K562 (cell line): Measurements from ENCODE around the gene EEF1A2.

Experiments
- CBX8 ChIP-seq: fragments of 200-600 bp; sonication (generic); IDR thresholded peaks from 2 replicates; pipeline ENCODE4 v1.6.1; 2012; ENCODE audit warnings: borderline replicate concordance, mixed run types, low read depth, mild to moderate bottlenecking, moderate library complexity, mixed read lengths, low read length, control low read depth, inconsistent platforms; ENCODE audit not compliant: poor library complexity, severe bottlenecking; ENCODE audit errors: extremely low read depth
- EZH2 ChIP-seq: IDR thresholded peaks from 2 replicates; pipeline ENCODE4 v1.6.1; 2012; ENCODE audit warnings: low read depth, mild to moderate bottlenecking, inconsistent platforms, low read length, borderline replicate concordance
- FOSL1 ChIP-seq: fragments of 200-800 bp; sonication (Bioruptor generic); conservative IDR thresholded peaks from 2 replicates; pipeline ENCODE4 v1.6.1; 2016; ENCODE audit warnings: missing genetic modification characterization, missing compliant biosample characterization
- GATA2 ChIP-seq: sonication (generic); formaldehyde crosslinking; IDR thresholded peaks from 2 replicates; pipeline ENCODE4 v1.4.0; 2020; ENCODE audit warnings: mild to moderate bottlenecking, missing genetic modification reagents
- KLF13 ChIP-seq: fragments of 450-650 bp; IDR thresholded peaks from 2 replicates; pipeline ENCODE4 v1.6.1; 2016; ENCODE audit warnings: missing genetic modification characterization, low read depth, mild to moderate bottlenecking, missing compliant biosample characterization, moderate library complexity, borderline replicate concordance
- MAZ ChIP-seq, 2 experiments: fragments of 450-650 bp in 1 of 2; sonication (generic) in 1 of 2; formaldehyde crosslinking; IDR thresholded peaks in 1 of 2; conservative IDR thresholded peaks in 1 of 2; 2 replicates each; pipeline versions ENCODE4 v1.4.0 to v1.5.0; 2020; ENCODE audit warnings: mild to moderate bottlenecking in 1 of 2, missing genetic modification reagents in 1 of 2
- POLR2AphosphoS2 ChIP-seq: IDR thresholded peaks from 2 replicates; pipeline ENCODE4 v1.6.1; 2012; ENCODE audit warnings: low read length, improper control_type of control experiment
- RBBP5 ChIP-seq: fragments of 200-600 bp; sonication (generic); IDR thresholded peaks from 2 replicates; pipeline ENCODE4 v1.6.1; 2012; ENCODE audit warnings: borderline replicate concordance, mild to moderate bottlenecking, low read length, control low read depth, inconsistent platforms; ENCODE audit not compliant: insufficient read depth, poor library complexity, severe bottlenecking
- TF ChIP-seq, protein P1 (sequence below): sonication (generic); formaldehyde crosslinking; IDR thresholded peaks from 2 replicates; pipeline ENCODE4 v1.8.1; 2022; ENCODE audit warnings: missing genetic modification reagents
- TF ChIP-seq, protein P2 (sequence below): sonication (generic); formaldehyde crosslinking; IDR thresholded peaks from 2 replicates; pipeline ENCODE4 v1.8.0; 2022; ENCODE audit warnings: missing genetic modification reagents, mild to moderate bottlenecking, borderline replicate concordance
- TF ChIP-seq, protein P3 (sequence below): sonication (generic); formaldehyde crosslinking; IDR thresholded peaks from 2 replicates; pipeline ENCODE4 v1.5.0; 2020; ENCODE audit warnings: missing genetic modification reagents
- TF ChIP-seq, protein P4 (sequence below), 2 experiments: fragments of 450-650 bp; formaldehyde crosslinking in 1 of 2; IDR thresholded peaks; 2 replicates each; pipeline versions ENCODE4 v1.4.0 to v1.6.1; 2014 to 2020; ENCODE audit warnings: mild to moderate bottlenecking in 2 of 2, borderline replicate concordance in 1 of 2, low read depth in 1 of 2
- TF ChIP-seq, protein P5 (sequence below): sonication (generic); formaldehyde crosslinking; IDR thresholded peaks from 2 replicates; pipeline ENCODE4 v1.8.0; 2022; ENCODE audit warnings: missing genetic modification reagents, mild to moderate bottlenecking, moderate library complexity, borderline replicate concordance
- TF ChIP-seq, protein P6 (sequence below), 3 experiments: IDR thresholded peaks in 2 of 3; conservative IDR thresholded peaks in 1 of 3; 2 replicates each; pipeline ENCODE4 v1.5.1; 2011 to 2012; ENCODE audit warnings: low read length in 3 of 3, mild to moderate bottlenecking in 3 of 3, control low read depth in 2 of 3, improper control_type of control experiment in 1 of 3, inconsistent platforms in 1 of 3, low read depth in 1 of 3, mixed read lengths in 1 of 3, moderate library complexity in 1 of 3; ENCODE audit not compliant: insufficient read depth in 2 of 3

DNA sequence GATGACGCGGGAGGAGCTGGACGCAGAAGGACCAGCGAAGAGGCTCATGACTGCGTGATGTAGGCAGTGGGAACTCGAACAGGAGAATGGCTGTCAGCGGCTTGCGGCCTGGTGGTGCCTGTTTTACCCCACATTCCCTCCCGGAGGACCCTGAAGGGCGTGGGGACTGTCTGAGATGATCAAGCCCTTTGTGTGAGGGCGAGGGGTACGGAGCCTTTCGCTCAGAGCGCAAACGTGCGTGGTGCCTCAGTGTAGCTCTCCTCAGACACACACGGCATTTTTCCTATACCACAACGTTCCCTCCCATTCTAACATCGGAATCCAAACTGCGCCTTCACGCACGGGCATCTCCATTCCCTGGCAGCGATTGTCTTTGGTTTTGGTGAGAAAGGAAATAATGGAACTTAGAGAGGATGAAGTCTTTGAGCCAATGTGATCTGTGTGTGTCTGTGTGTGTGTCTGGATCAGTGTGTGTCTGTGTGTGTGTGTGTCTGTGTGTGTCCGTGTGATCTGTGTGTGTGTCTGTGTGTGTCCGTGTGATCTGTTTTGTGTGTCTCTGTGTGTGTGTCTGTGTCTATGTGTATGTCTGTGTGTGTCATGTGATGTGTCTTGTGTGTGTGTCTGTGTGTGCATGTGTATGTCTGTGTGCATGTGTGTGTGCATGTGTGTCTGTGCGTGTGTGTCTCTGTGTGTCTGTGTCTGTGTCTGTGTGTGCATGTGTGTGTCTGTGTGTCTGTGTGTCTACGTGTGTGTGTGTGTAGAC, 33.0 kb upstream of the EEF1A2 start:
- TF ChIP-seq, protein P1, sequence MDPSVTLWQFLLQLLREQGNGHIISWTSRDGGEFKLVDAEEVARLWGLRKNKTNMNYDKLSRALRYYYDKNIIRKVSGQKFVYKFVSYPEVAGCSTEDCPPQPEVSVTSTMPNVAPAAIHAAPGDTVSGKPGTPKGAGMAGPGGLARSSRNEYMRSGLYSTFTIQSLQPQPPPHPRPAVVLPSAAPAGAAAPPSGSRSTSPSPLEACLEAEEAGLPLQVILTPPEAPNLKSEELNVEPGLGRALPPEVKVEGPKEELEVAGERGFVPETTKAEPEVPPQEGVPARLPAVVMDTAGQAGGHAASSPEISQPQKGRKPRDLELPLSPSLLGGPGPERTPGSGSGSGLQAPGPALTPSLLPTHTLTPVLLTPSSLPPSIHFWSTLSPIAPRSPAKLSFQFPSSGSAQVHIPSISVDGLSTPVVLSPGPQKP, result no peak
- TF ChIP-seq MAZ (CRISPR knock-in tag; conservative IDR thresholded peaks at IDR 0.05 in 1 of 2, IDR thresholded peaks at IDR 0.05 in 1 of 2), result no peak
- no peak for TF ChIP-seq POLR2AphosphoS2
- no peak for TF ChIP-seq GATA2 (CRISPR knock-in tag)
- no peak for TF ChIP-seq RBBP5
- TF ChIP-seq, protein P2, sequence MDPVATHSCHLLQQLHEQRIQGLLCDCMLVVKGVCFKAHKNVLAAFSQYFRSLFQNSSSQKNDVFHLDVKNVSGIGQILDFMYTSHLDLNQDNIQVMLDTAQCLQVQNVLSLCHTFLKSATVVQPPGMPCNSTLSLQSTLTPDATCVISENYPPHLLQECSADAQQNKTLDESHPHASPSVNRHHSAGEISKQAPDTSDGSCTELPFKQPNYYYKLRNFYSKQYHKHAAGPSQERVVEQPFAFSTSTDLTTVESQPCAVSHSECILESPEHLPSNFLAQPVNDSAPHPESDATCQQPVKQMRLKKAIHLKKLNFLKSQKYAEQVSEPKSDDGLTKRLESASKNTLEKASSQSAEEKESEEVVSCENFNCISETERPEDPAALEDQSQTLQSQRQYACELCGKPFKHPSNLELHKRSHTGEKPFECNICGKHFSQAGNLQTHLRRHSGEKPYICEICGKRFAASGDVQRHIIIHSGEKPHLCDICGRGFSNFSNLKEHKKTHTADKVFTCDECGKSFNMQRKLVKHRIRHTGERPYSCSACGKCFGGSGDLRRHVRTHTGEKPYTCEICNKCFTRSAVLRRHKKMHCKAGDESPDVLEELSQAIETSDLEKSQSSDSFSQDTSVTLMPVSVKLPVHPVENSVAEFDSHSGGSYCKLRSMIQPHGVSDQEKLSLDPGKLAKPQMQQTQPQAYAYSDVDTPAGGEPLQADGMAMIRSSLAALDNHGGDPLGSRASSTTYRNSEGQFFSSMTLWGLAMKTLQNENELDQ (CRISPR knock-in tag), result no peak
- no peak for TF ChIP-seq KLF13 (tag)
- TF ChIP-seq, protein P3, sequence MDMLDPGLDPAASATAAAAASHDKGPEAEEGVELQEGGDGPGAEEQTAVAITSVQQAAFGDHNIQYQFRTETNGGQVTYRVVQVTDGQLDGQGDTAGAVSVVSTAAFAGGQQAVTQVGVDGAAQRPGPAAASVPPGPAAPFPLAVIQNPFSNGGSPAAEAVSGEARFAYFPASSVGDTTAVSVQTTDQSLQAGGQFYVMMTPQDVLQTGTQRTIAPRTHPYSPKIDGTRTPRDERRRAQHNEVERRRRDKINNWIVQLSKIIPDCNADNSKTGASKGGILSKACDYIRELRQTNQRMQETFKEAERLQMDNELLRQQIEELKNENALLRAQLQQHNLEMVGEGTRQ (CRISPR knock-in tag), result no peak
- TF ChIP-seq, protein P4, sequence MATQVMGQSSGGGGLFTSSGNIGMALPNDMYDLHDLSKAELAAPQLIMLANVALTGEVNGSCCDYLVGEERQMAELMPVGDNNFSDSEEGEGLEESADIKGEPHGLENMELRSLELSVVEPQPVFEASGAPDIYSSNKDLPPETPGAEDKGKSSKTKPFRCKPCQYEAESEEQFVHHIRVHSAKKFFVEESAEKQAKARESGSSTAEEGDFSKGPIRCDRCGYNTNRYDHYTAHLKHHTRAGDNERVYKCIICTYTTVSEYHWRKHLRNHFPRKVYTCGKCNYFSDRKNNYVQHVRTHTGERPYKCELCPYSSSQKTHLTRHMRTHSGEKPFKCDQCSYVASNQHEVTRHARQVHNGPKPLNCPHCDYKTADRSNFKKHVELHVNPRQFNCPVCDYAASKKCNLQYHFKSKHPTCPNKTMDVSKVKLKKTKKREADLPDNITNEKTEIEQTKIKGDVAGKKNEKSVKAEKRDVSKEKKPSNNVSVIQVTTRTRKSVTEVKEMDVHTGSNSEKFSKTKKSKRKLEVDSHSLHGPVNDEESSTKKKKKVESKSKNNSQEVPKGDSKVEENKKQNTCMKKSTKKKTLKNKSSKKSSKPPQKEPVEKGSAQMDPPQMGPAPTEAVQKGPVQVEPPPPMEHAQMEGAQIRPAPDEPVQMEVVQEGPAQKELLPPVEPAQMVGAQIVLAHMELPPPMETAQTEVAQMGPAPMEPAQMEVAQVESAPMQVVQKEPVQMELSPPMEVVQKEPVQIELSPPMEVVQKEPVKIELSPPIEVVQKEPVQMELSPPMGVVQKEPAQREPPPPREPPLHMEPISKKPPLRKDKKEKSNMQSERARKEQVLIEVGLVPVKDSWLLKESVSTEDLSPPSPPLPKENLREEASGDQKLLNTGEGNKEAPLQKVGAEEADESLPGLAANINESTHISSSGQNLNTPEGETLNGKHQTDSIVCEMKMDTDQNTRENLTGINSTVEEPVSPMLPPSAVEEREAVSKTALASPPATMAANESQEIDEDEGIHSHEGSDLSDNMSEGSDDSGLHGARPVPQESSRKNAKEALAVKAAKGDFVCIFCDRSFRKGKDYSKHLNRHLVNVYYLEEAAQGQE (IDR thresholded peaks at IDR 0.05; ENCODE audit: borderline replicate concordance), result no peak
- TF ChIP-seq, protein P4 (CRISPR knock-in tag; IDR thresholded peaks at IDR 0.05; ENCODE audit: low read depth), result no peak
- no peak for TF ChIP-seq FOSL1 (tag)
- TF ChIP-seq, protein P5, sequence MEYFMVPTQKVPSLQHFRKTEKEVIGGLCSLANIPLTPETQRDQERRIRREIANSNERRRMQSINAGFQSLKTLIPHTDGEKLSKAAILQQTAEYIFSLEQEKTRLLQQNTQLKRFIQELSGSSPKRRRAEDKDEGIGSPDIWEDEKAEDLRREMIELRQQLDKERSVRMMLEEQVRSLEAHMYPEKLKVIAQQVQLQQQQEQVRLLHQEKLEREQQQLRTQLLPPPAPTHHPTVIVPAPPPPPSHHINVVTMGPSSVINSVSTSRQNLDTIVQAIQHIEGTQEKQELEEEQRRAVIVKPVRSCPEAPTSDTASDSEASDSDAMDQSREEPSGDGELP, result no peak
- no peak for TF ChIP-seq EZH2
- TF ChIP-seq, protein P6, sequence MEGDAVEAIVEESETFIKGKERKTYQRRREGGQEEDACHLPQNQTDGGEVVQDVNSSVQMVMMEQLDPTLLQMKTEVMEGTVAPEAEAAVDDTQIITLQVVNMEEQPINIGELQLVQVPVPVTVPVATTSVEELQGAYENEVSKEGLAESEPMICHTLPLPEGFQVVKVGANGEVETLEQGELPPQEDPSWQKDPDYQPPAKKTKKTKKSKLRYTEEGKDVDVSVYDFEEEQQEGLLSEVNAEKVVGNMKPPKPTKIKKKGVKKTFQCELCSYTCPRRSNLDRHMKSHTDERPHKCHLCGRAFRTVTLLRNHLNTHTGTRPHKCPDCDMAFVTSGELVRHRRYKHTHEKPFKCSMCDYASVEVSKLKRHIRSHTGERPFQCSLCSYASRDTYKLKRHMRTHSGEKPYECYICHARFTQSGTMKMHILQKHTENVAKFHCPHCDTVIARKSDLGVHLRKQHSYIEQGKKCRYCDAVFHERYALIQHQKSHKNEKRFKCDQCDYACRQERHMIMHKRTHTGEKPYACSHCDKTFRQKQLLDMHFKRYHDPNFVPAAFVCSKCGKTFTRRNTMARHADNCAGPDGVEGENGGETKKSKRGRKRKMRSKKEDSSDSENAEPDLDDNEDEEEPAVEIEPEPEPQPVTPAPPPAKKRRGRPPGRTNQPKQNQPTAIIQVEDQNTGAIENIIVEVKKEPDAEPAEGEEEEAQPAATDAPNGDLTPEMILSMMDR (IDR thresholded peaks at IDR 0.05 in 2 of 3, conservative IDR thresholded peaks at IDR 0.05 in 1 of 3; ENCODE audit: insufficient read depth in 2 of 3, low read depth in 1 of 3, low read length in 3 of 3), result no peak
- no peak for TF ChIP-seq CBX8
